ENCODE data around the gene BCL2L15.

DNA sequence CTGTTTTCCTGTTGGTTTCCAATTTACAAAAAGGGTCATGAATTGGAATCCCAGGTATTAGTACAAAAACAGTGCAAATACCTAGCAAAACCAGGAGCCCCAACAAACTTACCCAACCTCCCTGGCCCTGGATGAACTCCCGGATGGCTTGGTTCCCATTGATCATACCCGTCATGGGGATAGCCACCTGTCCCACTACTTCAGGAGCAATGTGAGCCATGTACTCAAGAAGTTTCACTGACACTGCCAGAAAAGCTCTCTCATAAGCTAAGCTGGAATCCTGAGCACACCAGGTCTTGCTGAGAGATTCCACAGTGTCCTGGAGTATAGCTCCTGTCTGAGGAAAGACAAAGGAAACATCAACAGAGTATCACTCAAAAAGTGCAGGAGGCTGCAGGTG is 5.7 kb downstream of the BCL2L15 start:
- TF ChIP-seq, protein P1, sequence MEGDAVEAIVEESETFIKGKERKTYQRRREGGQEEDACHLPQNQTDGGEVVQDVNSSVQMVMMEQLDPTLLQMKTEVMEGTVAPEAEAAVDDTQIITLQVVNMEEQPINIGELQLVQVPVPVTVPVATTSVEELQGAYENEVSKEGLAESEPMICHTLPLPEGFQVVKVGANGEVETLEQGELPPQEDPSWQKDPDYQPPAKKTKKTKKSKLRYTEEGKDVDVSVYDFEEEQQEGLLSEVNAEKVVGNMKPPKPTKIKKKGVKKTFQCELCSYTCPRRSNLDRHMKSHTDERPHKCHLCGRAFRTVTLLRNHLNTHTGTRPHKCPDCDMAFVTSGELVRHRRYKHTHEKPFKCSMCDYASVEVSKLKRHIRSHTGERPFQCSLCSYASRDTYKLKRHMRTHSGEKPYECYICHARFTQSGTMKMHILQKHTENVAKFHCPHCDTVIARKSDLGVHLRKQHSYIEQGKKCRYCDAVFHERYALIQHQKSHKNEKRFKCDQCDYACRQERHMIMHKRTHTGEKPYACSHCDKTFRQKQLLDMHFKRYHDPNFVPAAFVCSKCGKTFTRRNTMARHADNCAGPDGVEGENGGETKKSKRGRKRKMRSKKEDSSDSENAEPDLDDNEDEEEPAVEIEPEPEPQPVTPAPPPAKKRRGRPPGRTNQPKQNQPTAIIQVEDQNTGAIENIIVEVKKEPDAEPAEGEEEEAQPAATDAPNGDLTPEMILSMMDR (optimal IDR thresholded peaks at IDR 0.05 in 1 of 3, IDR thresholded peaks at IDR 0.05 in 1 of 3, conservative IDR thresholded peaks at IDR 0.05 in 1 of 3; ENCODE audit: extremely low read depth in 1 of 3, insufficient read depth in 2 of 3, low read length in 3 of 3): no peak
- TF ChIP-seq EZH2 (IDR thresholded peaks at IDR 0.05; ENCODE audit: low read length): no peak
